GM12874 (cell line): ENCODE results near the gene LRBA.

Experiments used
- CTCF ChIP-seq: IDR thresholded peaks from 2 replicates; pipeline ENCODE4 v1.5.1; 2011; ENCODE audit warnings: low read depth, mild to moderate bottlenecking, control low read depth, low read length, moderate library complexity; ENCODE audit not compliant: insufficient read depth

Gene LRBA

GRCh38 chr4:150581641-150582051, 433.4 kb downstream of the LRBA start:
- TF ChIP-seq CTCF = no peak

- no peak for TF ChIP-seq CTCF
These were observed 434.0 kb downstream of the LRBA start for GRCh38 chr4:150581056-150581605.

- TF ChIP-seq CTCF = no peak
These were observed 434.8 kb downstream of the LRBA start for GRCh38 chr4:150580306-150580705.

- TF ChIP-seq CTCF = no peak
These were observed 435.4 kb downstream of the LRBA start for GRCh38 chr4:150579551-150580234.

- TF ChIP-seq CTCF = no peak
These were observed 436.2 kb downstream of the LRBA start for GRCh38 chr4:150578745-150579501.

GRCh38 chr4:150577796-150578195, 437.3 kb downstream of the LRBA start:
- no peak for TF ChIP-seq CTCF

GRCh38 chr4:150574678-150575077, 440.4 kb downstream of the LRBA start:
- no peak for TF ChIP-seq CTCF
